WTC11 (cell line): Measurements from ENCODE around the gene ATG4C.

Experiments
- FOXJ3 ChIP-seq: sonication (generic); formaldehyde crosslinking; IDR thresholded peaks from 2 replicates; pipeline ENCODE4 v1.9.0; 2021; ENCODE audit warnings: missing genetic modification reagents, mild to moderate bottlenecking, borderline replicate concordance
- FOXP1 ChIP-seq: sonication (generic); formaldehyde crosslinking; IDR thresholded peaks from 2 replicates; pipeline ENCODE4 v1.8.0; 2022; ENCODE audit warnings: missing genetic modification reagents, mild to moderate bottlenecking, moderate library complexity, borderline replicate concordance
- KAT7 ChIP-seq: sonication (generic); formaldehyde crosslinking; IDR thresholded peaks from 2 replicates; pipeline ENCODE4 v1.8.1; 2023; ENCODE audit warnings: missing genetic modification reagents, mild to moderate bottlenecking, borderline replicate concordance
- TF ChIP-seq, protein P1 (sequence below): fragments of 200-600 bp; IDR thresholded peaks from 2 replicates; pipeline ENCODE4 v1.8.0; 2022; ENCODE audit warnings: antibody characterized with exemption
- TF ChIP-seq, protein P2 (sequence below): sonication (generic); formaldehyde crosslinking; IDR thresholded peaks from 2 replicates; pipeline ENCODE4 v1.8.0; 2022; ENCODE audit warnings: mild to moderate bottlenecking, missing genetic modification reagents
- TF ChIP-seq, protein P3 (sequence below): sonication (generic); formaldehyde crosslinking; IDR thresholded peaks from 2 replicates; pipeline ENCODE4 v1.8.1; 2022; ENCODE audit warnings: low read depth, mild to moderate bottlenecking, moderate library complexity, missing genetic modification reagents, borderline replicate concordance
- TF ChIP-seq, protein P4 (sequence below): sonication (generic); formaldehyde crosslinking; IDR thresholded peaks from 2 replicates; pipeline ENCODE4 v1.8.1; 2023; ENCODE audit warnings: mild to moderate bottlenecking, missing genetic modification reagents
- TF ChIP-seq, protein P5 (sequence below): fragments of 250-450 bp; sonication (Bioruptor Pico); IDR thresholded peaks from 2 replicates; pipeline ENCODE4 v1.9.0; 2021; ENCODE audit warnings: mild to moderate bottlenecking
- TF ChIP-seq, protein P6 (sequence below): sonication (generic); formaldehyde crosslinking; IDR thresholded peaks from 2 replicates; pipeline ENCODE4 v1.8.0; 2022; ENCODE audit warnings: mild to moderate bottlenecking, missing genetic modification reagents
- TF ChIP-seq, protein P7 (sequence below): sonication (generic); formaldehyde crosslinking; IDR thresholded peaks from 2 replicates; pipeline ENCODE4 v1.8.1; 2023; ENCODE audit warnings: mild to moderate bottlenecking, missing genetic modification reagents, moderate library complexity

DNA sequence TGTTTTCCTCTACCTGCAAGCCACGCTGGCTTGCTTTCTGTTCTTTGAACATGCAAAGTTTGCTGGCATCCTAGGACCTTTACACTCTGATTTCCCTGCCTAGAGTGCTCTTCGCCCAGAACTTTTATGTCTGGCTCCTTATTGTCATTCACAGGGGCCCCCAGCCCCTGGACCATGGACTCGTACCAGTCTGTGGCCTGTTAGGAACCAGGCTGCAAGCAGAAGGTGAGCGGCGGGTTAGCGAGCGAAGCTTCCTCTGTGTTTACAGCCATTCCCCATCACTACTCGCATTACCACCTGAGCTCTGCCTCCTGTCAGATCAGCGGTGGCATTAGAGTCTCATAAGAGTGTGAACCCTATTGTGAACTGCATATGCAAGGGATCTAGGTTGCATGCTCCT lies 73.0 kb downstream of the ATG4C start:
- TF ChIP-seq FOXJ3 (CRISPR knock-in tag) (no peak), FOXP1 (CRISPR knock-in tag) (no peak), KAT7 (no peak)
- TF ChIP-seq, protein P1, sequence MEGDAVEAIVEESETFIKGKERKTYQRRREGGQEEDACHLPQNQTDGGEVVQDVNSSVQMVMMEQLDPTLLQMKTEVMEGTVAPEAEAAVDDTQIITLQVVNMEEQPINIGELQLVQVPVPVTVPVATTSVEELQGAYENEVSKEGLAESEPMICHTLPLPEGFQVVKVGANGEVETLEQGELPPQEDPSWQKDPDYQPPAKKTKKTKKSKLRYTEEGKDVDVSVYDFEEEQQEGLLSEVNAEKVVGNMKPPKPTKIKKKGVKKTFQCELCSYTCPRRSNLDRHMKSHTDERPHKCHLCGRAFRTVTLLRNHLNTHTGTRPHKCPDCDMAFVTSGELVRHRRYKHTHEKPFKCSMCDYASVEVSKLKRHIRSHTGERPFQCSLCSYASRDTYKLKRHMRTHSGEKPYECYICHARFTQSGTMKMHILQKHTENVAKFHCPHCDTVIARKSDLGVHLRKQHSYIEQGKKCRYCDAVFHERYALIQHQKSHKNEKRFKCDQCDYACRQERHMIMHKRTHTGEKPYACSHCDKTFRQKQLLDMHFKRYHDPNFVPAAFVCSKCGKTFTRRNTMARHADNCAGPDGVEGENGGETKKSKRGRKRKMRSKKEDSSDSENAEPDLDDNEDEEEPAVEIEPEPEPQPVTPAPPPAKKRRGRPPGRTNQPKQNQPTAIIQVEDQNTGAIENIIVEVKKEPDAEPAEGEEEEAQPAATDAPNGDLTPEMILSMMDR, result no peak
- TF ChIP-seq, protein P2, sequence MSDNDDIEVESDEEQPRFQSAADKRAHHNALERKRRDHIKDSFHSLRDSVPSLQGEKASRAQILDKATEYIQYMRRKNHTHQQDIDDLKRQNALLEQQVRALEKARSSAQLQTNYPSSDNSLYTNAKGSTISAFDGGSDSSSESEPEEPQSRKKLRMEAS (CRISPR knock-in tag), result no peak
- TF ChIP-seq, protein P3, sequence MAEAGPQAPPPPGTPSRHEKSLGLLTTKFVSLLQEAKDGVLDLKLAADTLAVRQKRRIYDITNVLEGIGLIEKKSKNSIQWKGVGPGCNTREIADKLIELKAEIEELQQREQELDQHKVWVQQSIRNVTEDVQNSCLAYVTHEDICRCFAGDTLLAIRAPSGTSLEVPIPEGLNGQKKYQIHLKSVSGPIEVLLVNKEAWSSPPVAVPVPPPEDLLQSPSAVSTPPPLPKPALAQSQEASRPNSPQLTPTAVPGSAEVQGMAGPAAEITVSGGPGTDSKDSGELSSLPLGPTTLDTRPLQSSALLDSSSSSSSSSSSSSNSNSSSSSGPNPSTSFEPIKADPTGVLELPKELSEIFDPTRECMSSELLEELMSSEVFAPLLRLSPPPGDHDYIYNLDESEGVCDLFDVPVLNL, result no peak
- TF ChIP-seq, protein P4, sequence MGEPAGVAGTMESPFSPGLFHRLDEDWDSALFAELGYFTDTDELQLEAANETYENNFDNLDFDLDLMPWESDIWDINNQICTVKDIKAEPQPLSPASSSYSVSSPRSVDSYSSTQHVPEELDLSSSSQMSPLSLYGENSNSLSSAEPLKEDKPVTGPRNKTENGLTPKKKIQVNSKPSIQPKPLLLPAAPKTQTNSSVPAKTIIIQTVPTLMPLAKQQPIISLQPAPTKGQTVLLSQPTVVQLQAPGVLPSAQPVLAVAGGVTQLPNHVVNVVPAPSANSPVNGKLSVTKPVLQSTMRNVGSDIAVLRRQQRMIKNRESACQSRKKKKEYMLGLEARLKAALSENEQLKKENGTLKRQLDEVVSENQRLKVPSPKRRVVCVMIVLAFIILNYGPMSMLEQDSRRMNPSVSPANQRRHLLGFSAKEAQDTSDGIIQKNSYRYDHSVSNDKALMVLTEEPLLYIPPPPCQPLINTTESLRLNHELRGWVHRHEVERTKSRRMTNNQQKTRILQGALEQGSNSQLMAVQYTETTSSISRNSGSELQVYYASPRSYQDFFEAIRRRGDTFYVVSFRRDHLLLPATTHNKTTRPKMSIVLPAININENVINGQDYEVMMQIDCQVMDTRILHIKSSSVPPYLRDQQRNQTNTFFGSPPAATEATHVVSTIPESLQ (CRISPR knock-in tag), result no peak
- TF ChIP-seq, protein P5, sequence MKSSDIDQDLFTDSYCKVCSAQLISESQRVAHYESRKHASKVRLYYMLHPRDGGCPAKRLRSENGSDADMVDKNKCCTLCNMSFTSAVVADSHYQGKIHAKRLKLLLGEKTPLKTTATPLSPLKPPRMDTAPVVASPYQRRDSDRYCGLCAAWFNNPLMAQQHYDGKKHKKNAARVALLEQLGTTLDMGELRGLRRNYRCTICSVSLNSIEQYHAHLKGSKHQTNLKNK (CRISPR knock-in tag), result no peak
- TF ChIP-seq, protein P6, sequence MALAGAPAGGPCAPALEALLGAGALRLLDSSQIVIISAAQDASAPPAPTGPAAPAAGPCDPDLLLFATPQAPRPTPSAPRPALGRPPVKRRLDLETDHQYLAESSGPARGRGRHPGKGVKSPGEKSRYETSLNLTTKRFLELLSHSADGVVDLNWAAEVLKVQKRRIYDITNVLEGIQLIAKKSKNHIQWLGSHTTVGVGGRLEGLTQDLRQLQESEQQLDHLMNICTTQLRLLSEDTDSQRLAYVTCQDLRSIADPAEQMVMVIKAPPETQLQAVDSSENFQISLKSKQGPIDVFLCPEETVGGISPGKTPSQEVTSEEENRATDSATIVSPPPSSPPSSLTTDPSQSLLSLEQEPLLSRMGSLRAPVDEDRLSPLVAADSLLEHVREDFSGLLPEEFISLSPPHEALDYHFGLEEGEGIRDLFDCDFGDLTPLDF (CRISPR knock-in tag), result no peak
- TF ChIP-seq, protein P7, sequence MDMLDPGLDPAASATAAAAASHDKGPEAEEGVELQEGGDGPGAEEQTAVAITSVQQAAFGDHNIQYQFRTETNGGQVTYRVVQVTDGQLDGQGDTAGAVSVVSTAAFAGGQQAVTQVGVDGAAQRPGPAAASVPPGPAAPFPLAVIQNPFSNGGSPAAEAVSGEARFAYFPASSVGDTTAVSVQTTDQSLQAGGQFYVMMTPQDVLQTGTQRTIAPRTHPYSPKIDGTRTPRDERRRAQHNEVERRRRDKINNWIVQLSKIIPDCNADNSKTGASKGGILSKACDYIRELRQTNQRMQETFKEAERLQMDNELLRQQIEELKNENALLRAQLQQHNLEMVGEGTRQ (CRISPR knock-in tag), result no peak
